Glutamatergic neuron (in vitro differentiated cells): Measurements from ENCODE around the gene ALDH18A1. TPM values are rescaled to one million over a fixed set of nuclear protein-coding genes. Genes with fewer than 3 reads are reported as not detected.
"Not testable (repeated sequence)": the region's sequence is repeated elsewhere in the genome, so short reads cannot be mapped to it uniquely, and the experiment has no call there.

ENCODE experiments used
- DNase-seq: peaks from one replicate; pipeline ENCODE4 v3.0.0; 2022
- H3K27ac Mint-ChIP-seq: one replicate; pipeline ENCODE4 v1.8.0; 2020; ENCODE audit warnings: mild to moderate bottlenecking, mixed read lengths, inconsistent platforms; ENCODE audit not compliant: unreplicated experiment
- H3K27me3 Mint-ChIP-seq: one replicate; pipeline ENCODE4 v1.8.0; 2020; ENCODE audit warnings: mild to moderate bottlenecking, moderate library complexity, mixed read lengths, inconsistent platforms; ENCODE audit not compliant: unreplicated experiment
- H3K36me3 Mint-ChIP-seq: one replicate; pipeline ENCODE4 v1.8.0; 2020; ENCODE audit warnings: mild to moderate bottlenecking, mixed read lengths, inconsistent platforms; ENCODE audit not compliant: unreplicated experiment
- H3K4me1 Mint-ChIP-seq: one replicate; pipeline ENCODE4 v1.8.0; 2020; ENCODE audit warnings: mild to moderate bottlenecking, low read depth, mixed read lengths, inconsistent platforms; ENCODE audit not compliant: unreplicated experiment
- H3K4me3 Mint-ChIP-seq: one replicate; pipeline ENCODE4 v1.8.0; 2020; ENCODE audit warnings: mild to moderate bottlenecking, mixed read lengths, inconsistent platforms; ENCODE audit not compliant: unreplicated experiment
- H3K9me3 Mint-ChIP-seq: one replicate; pipeline ENCODE4 v1.8.0; 2020; ENCODE audit warnings: mild to moderate bottlenecking, moderate library complexity, mixed read lengths, inconsistent platforms; ENCODE audit not compliant: unreplicated experiment
- total RNA-seq: library from RNA; stranded (reverse); fragmentation: NEBNext Ultra II Directional; extraction: Animal tissue kit (Norgen Biotek cat#: 25700); gene quantifications from one replicate; pipeline ENCODE4 v1.2.1, GENCODE V29; 2021; ENCODE audit not compliant: unreplicated experiment
- TF ChIP-seq, protein P1 (sequence below): fragments of 200-600 bp; sonication (generic); IDR thresholded peaks from one replicate; pipeline ENCODE4 v1.5.0; 2021; ENCODE audit not compliant: partially characterized antibody, unreplicated experiment

ALDH18A1 gene
- total RNA-seq, 1 donor from 2014 or later: 32.2 TPM

GRCh38 chr10:95675403-95676116, 19.0 kb upstream of the ALDH18A1 start:
- H3K27ac Mint-ChIP-seq: no peak overlapping the region
- TF ChIP-seq, protein P1, sequence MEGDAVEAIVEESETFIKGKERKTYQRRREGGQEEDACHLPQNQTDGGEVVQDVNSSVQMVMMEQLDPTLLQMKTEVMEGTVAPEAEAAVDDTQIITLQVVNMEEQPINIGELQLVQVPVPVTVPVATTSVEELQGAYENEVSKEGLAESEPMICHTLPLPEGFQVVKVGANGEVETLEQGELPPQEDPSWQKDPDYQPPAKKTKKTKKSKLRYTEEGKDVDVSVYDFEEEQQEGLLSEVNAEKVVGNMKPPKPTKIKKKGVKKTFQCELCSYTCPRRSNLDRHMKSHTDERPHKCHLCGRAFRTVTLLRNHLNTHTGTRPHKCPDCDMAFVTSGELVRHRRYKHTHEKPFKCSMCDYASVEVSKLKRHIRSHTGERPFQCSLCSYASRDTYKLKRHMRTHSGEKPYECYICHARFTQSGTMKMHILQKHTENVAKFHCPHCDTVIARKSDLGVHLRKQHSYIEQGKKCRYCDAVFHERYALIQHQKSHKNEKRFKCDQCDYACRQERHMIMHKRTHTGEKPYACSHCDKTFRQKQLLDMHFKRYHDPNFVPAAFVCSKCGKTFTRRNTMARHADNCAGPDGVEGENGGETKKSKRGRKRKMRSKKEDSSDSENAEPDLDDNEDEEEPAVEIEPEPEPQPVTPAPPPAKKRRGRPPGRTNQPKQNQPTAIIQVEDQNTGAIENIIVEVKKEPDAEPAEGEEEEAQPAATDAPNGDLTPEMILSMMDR: no peak
- peaks cover 3% of the 10 kb centered on the region for H3K36me3 Mint-ChIP-seq
- H3K27me3 Mint-ChIP-seq: no peaks in the 10 kb centered on the region
- H3K9me3 Mint-ChIP-seq: no peaks in the 10 kb centered on the region
- DNase-seq: no peak
- no peak overlapping the region for H3K4me3 Mint-ChIP-seq
- no peaks in the 10 kb centered on the region for H3K4me1 Mint-ChIP-seq

DNA sequence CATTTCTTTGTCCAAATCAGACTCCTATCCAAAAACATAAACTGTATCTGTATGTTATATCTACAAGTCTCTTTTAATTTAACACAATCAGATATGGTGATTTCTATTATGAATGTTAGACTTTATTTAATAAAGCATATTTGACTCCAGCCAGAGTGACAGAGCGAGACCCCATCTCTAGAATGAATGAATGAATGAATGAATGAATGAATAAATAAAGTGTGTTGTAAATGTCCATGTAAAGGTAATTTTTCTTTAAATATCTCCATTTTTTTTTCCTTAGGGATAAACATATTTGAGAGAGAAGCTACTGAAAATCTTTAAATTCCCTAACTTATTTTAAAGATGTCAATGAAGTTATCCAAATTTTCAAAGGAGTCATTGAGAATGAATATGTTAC, 18.1 kb upstream of the ALDH18A1 start:
- Mint-ChIP-seq H3K9me3 (no peaks in the 10 kb centered on the region), H3K4me1 (no peaks in the 10 kb centered on the region), H3K36me3 (no peaks in the 10 kb centered on the region), H3K27ac (no peak overlapping the region), H3K4me3 (no peak overlapping the region), H3K27me3 (no peaks in the 10 kb centered on the region)
- DNase-seq: no peak
- TF ChIP-seq, protein P1: no peak

GRCh38 chr10:95672641-95673040, 16.1 kb upstream of the ALDH18A1 start:
- not testable (repeated sequence) for H3K9me3 Mint-ChIP-seq, H3K27ac Mint-ChIP-seq, H3K27me3 Mint-ChIP-seq, H3K36me3 Mint-ChIP-seq, DNase-seq, H3K4me3 Mint-ChIP-seq, H3K4me1 Mint-ChIP-seq

DNA sequence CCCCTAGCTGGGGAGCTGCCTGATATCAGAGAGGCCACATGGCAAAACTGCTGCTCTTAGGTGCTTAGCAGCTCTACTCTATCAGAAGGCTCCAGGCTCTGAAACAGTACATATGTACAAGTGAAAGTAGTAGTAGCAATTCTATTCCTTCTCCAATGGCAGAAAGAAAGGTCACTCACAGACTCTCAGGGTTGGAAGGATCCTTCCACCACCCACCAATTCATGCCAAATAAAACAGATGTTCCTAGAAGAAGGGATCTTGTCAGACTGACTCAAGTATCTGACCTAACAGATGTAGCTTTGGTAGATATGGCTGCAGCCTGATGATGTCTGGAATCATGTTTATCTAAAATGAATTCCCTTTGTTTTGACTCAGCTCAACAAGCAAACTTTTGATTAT, 8.0 kb upstream of the ALDH18A1 start:
- H3K36me3 Mint-ChIP-seq: no peaks in the 10 kb centered on the region
- no peaks in the 10 kb centered on the region for H3K9me3 Mint-ChIP-seq
- H3K27me3 Mint-ChIP-seq: no peaks in the 10 kb centered on the region
- H3K4me3 Mint-ChIP-seq: no peak overlapping the region
- no peak overlapping the region for H3K27ac Mint-ChIP-seq
- DNase-seq: no peak
- H3K4me1 Mint-ChIP-seq: no peaks in the 10 kb centered on the region
- TF ChIP-seq, protein P1: no peak

- H3K27ac Mint-ChIP-seq: no peak overlapping the region
- H3K27me3 Mint-ChIP-seq: no peaks in the 10 kb centered on the region
- DNase-seq: no peak
- no peaks in the 10 kb centered on the region for H3K4me1 Mint-ChIP-seq
- no peaks in the 10 kb centered on the region for H3K36me3 Mint-ChIP-seq
- TF ChIP-seq, protein P1: no peak
- H3K4me3 Mint-ChIP-seq: no peak overlapping the region
- no peaks in the 10 kb centered on the region for H3K9me3 Mint-ChIP-seq
Observed at GRCh38 chr10:95663496-95663895, 7.0 kb upstream of the ALDH18A1 start.
